ENCODE results near the gene TLL2. TPM values are rescaled to one million over a fixed set of nuclear protein-coding genes. Genes with fewer than 3 reads are reported as not detected.

Gene TLL2
- polyA plus RNA-seq, 3 donors, result not detected

- H3K9me3 ChIP-seq (replicated peaks in 1 of 2; ENCODE audit: control insufficient read depth in 1 of 2, insufficient read depth in 1 of 2, low read length in 2 of 2), result no peaks in the 10 kb centered on the region
- no peak overlapping the region for H2AFZ ChIP-seq (ENCODE audit: insufficient read depth, low read depth, low read length, poor library complexity, severe bottlenecking)
These were observed 123.3 kb downstream of the TLL2 start for GRCh38 chr10:96390460-96390864.

GRCh38 chr10:96389785-96390184 lies 123.9 kb downstream of the TLL2 start:
- H3K4me2 ChIP-seq (replicated peaks; ENCODE audit: extremely low read depth, low read length, poor library complexity, severe bottlenecking), result no peak overlapping the region
- no peaks in the 10 kb centered on the region for H3K36me3 ChIP-seq (replicated peaks in 1 of 2; ENCODE audit: control insufficient read depth in 1 of 2, insufficient read depth in 2 of 2, low read length in 2 of 2)
- intact Hi-C loops (cut with micrococcal nuclease), result no loop called here
- Mint-ChIP-seq H3K27me3 (ENCODE audit: low read depth in 3 of 3) (peaks cover 10 to 25% (median 20%) of the 10 kb centered on the region in 3 donors), H3K9me3 (peaks cover 0 to 1% (median 0%) of the 10 kb centered on the region in 7 donors), H3K4me1 (peaks cover 3% of the 10 kb centered on the region), H3K27ac (no peak overlapping the region), H3K4me3 (no peak overlapping the region), H3K36me3 (no peaks in the 10 kb centered on the region)
- H3K79me2 ChIP-seq (ENCODE audit: insufficient read depth, low read length), result no peaks in the 10 kb centered on the region
- WGBS (ENCODE audit: insufficient coverage), result 95% methylated on average over 5 of the region's 5 CpGs
- H3K9me3 ChIP-seq (replicated peaks in 1 of 2; ENCODE audit: control insufficient read depth in 1 of 2, insufficient read depth in 1 of 2, low read length in 2 of 2), result no peaks in the 10 kb centered on the region
- DNase-seq, result no peak
- H3K4me3 ChIP-seq (replicated peaks in 1 of 3; ENCODE audit: low read depth in 2 of 3, low read length in 3 of 3), result no peak overlapping the region
- H3K4me1 ChIP-seq (ENCODE audit: control insufficient read depth in 1 of 2, insufficient read depth in 2 of 2, low read length in 2 of 2), result no peaks in the 10 kb centered on the region
- H2AFZ ChIP-seq (ENCODE audit: insufficient read depth, low read depth, low read length, poor library complexity, severe bottlenecking), result no peak overlapping the region
- H3K27me3 ChIP-seq (ENCODE audit: control insufficient read depth in 2 of 2, insufficient read depth in 2 of 2, low read length in 2 of 2), result peaks cover 0 to 6% of the 10 kb centered on the region in 2 donors
- no peak overlapping the region for H3K27ac ChIP-seq (ENCODE audit: low read depth in 1 of 2, low read length in 2 of 2)
- no peaks in the 10 kb centered on the region for H4K20me1 ChIP-seq (ENCODE audit: insufficient read depth, low read length)
- no peak overlapping the region for H3K9ac ChIP-seq (ENCODE audit: insufficient read depth, low read length, poor library complexity, severe bottlenecking)
- no peak for TF ChIP-seq CTCF (IDR thresholded peaks at IDR 0.05)

More at GRCh38 chr10:96390460-96390864, 123.3 kb downstream of the TLL2 start:
- Mint-ChIP-seq H3K9me3 (no peaks in the 10 kb centered on the region), H3K4me3 (no peak overlapping the region), H3K4me1 (peaks cover 3% of the 10 kb centered on the region), H3K27me3 (ENCODE audit: low read depth in 3 of 3) (peaks cover 14 to 28% (median 20%) of the 10 kb centered on the region in 3 donors), H3K36me3 (no peaks in the 10 kb centered on the region), H3K27ac (no peak overlapping the region)
- no peaks in the 10 kb centered on the region for H4K20me1 ChIP-seq (ENCODE audit: insufficient read depth, low read length)
- no peak overlapping the region for H3K4me2 ChIP-seq (replicated peaks; ENCODE audit: extremely low read depth, low read length, poor library complexity, severe bottlenecking)
- peaks cover 0 to 6% of the 10 kb centered on the region in 2 donors for H3K27me3 ChIP-seq (ENCODE audit: control insufficient read depth in 2 of 2, insufficient read depth in 2 of 2, low read length in 2 of 2)
- H3K4me1 ChIP-seq (ENCODE audit: control insufficient read depth in 1 of 2, insufficient read depth in 2 of 2, low read length in 2 of 2), result no peaks in the 10 kb centered on the region
- no peak overlapping the region for H3K9ac ChIP-seq (ENCODE audit: insufficient read depth, low read length, poor library complexity, severe bottlenecking)
- H3K79me2 ChIP-seq (ENCODE audit: insufficient read depth, low read length), result no peaks in the 10 kb centered on the region
- no peaks in the 10 kb centered on the region for H3K36me3 ChIP-seq (replicated peaks in 1 of 2; ENCODE audit: control insufficient read depth in 1 of 2, insufficient read depth in 2 of 2, low read length in 2 of 2)
- H3K4me3 ChIP-seq (replicated peaks in 1 of 3; ENCODE audit: low read depth in 2 of 3, low read length in 3 of 3), result no peak overlapping the region
- no peak for TF ChIP-seq CTCF (IDR thresholded peaks at IDR 0.05)
- intact Hi-C loops (cut with micrococcal nuclease), result no loop called here
- DNase-seq, result no peak
- no peak overlapping the region for H3K27ac ChIP-seq (ENCODE audit: low read depth in 1 of 2, low read length in 2 of 2)
- WGBS (ENCODE audit: insufficient coverage), result 74% methylated on average over 4 of the region's 7 CpGs
